WERI-Rb-1 (cell line): ENCODE data around the gene KCNC2.

Experiments used
- DNase-seq: peaks from one replicate; pipeline ENCODE4 v3.0.0-alpha.2; 2020
- H3K27ac ChIP-seq: fragments of 250-450 bp; sonication (Bioruptor Pico); 2 replicates; pipeline ENCODE4 v1.5.1; 2020; ENCODE audit warnings: mild to moderate bottlenecking, moderate library complexity
- H3K27me3 ChIP-seq: fragments of 250-450 bp; sonication (Bioruptor Pico); 2 replicates; pipeline ENCODE4 v1.5.1; 2021; ENCODE audit warnings: mild to moderate bottlenecking, low read depth, moderate library complexity; ENCODE audit not compliant: insufficient read depth, severe bottlenecking
- H3K36me3 ChIP-seq: fragments of 250-450 bp; sonication (Bioruptor Pico); 2 replicates; pipeline ENCODE4 v1.5.1; 2020; ENCODE audit warnings: mild to moderate bottlenecking, moderate library complexity
- H3K4me3 ChIP-seq: 2 replicates; pipeline ENCODE4 v1.5.1; 2011; ENCODE audit warnings: low read depth, mild to moderate bottlenecking, control low read depth, low read length
- H3K9me3 ChIP-seq: fragments of 250-450 bp; sonication (Bioruptor Pico); 2 replicates; pipeline ENCODE4 v1.5.1; 2021; ENCODE audit warnings: mild to moderate bottlenecking, moderate library complexity; ENCODE audit not compliant: severe bottlenecking
- CTCF ChIP-seq: IDR thresholded peaks from 2 replicates; pipeline ENCODE4 v1.5.1; 2011; ENCODE audit warnings: low read depth, mild to moderate bottlenecking, control low read depth, inconsistent platforms, low read length

Gene KCNC2

GRCh38 chr12:75000120-75000519 is 209.5 kb downstream of the KCNC2 start:
- Histone ChIP-seq H3K27me3 (no peaks in the 10 kb centered on the region), H3K4me3 (no peak overlapping the region), H3K27ac (no peak overlapping the region), H3K9me3 (no peaks in the 10 kb centered on the region), H3K36me3 (no peaks in the 10 kb centered on the region)
- no peak for DNase-seq
- TF ChIP-seq CTCF, result no peak

GRCh38 chr12:74999474-74999873 is 210.2 kb downstream of the KCNC2 start:
- no peak overlapping the region for H3K4me3 ChIP-seq
- H3K27me3 ChIP-seq, result no peaks in the 10 kb centered on the region
- no peak for TF ChIP-seq CTCF
- DNase-seq, result no peak
- H3K27ac ChIP-seq, result no peak overlapping the region
- no peaks in the 10 kb centered on the region for H3K9me3 ChIP-seq
- no peaks in the 10 kb centered on the region for H3K36me3 ChIP-seq
